Right hindlimb (tissue), 1 donor: ENCODE results near the gene ROR1.
A peak's percentile ranks its signal among the peaks of the same experiment; 100 is the strongest.
"Not testable (repeated sequence)": the region's sequence is repeated elsewhere in the genome, so short reads cannot be mapped to it uniquely, and the experiment has no call there.

Experiments used
- DNase-seq: peaks from one replicate; pipeline ENCODE4 v3.0.0-alpha.2; 2018

The ROR1 gene

GRCh38 chr1:63759778-63760177 lies 14.0 kb upstream of the ROR1 start:
- no peak for DNase-seq

GRCh38 chr1:63770381-63770780 lies 3.4 kb upstream of the ROR1 start:
- DNase-seq: no peak

- no peak for DNase-seq
These were observed 1.6 kb upstream of the ROR1 start for GRCh38 chr1:63772201-63772600.

- DNase-seq: no peak
These were observed 941 bp upstream of the ROR1 start for GRCh38 chr1:63772876-63773275.

- DNase-seq: no peak
These were observed 362 bp upstream of the ROR1 start for GRCh38 chr1:63773496-63773814.

GRCh38 chr1:63774617-63775417 lies 1.0 kb downstream of the ROR1 start:
- peak; percentile 72 for DNase-seq

GRCh38 chr1:63775418-63776127 lies 1.8 kb downstream of the ROR1 start:
- DNase-seq: no peak

- no peak for DNase-seq
These were observed 3.5 kb downstream of the ROR1 start for GRCh38 chr1:63777286-63777685.

GRCh38 chr1:63777965-63778880 lies 4.4 kb downstream of the ROR1 start:
- DNase-seq: no peak

GRCh38 chr1:63779338-63780211 lies 5.8 kb downstream of the ROR1 start:
- no peak for DNase-seq

GRCh38 chr1:63780565-63780964 lies 6.7 kb downstream of the ROR1 start:
- no peak for DNase-seq

- no peak for DNase-seq
These were observed 9.2 kb downstream of the ROR1 start for GRCh38 chr1:63782982-63783381.

GRCh38 chr1:63784083-63784482 lies 10.3 kb downstream of the ROR1 start:
- DNase-seq: no peak

- DNase-seq: no peak
These were observed 10.9 kb downstream of the ROR1 start for GRCh38 chr1:63784489-63785390.

- not testable (repeated sequence) for DNase-seq
These were observed 13.5 kb downstream of the ROR1 start for GRCh38 chr1:63787270-63787669.

GRCh38 chr1:63787875-63788274 lies 14.1 kb downstream of the ROR1 start:
- no peak for DNase-seq

GRCh38 chr1:63789856-63790605 lies 16.2 kb downstream of the ROR1 start:
- DNase-seq: no peak

GRCh38 chr1:63790989-63791388 lies 17.2 kb downstream of the ROR1 start:
- no peak for DNase-seq

- no peak for DNase-seq
These were observed 18.3 kb downstream of the ROR1 start for GRCh38 chr1:63792152-63792551.

- no peak for DNase-seq
These were observed 20.0 kb downstream of the ROR1 start for GRCh38 chr1:63793741-63794240.
